Eye (tissue), 1 donor: ENCODE results near the gene SMIM24.
"Not testable (repeated sequence)": the region's sequence is repeated elsewhere in the genome, so short reads cannot be mapped to it uniquely, and the experiment has no call there.

ENCODE experiments used
- DNase-seq: peaks from one replicate; pipeline ENCODE4 v3.0.0-alpha.2; 2015

Gene SMIM24

DNA sequence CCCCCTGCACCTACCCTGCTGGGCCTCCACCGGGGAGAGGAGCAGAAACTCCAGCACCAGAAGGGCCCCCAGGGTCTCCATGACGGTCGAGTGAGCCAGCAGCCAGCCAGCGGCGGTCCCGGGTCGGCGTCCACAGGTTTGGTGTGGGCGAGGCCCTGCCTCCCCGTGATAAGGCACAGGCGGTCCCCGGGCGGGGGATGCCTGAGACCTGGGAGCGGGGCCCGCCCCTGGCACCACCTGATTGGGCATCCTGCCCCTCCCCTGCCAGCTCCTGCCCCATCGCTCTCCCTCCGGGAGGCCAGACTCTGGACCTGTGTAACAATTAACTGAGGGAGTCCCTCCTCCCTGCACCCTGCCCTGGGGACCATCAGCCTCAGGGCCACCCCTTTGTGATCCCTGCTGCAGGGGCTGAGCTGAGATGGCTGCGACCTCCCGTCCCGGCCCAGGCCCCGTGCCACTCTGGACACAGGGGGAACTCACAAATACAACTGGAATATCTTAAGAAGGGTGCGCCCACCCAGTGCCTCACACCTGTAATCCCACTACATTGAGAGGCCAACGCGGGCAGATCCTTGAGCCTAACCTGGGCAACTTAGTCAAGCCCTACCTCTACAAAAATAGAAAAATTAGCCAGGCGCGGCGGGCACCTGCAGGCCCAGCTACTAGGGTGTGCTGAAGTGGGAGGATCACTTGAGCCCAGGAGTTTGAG lies at the start of gene SMIM24:
TSS of gene SMIM24 (minus strand) at position 143 of the 709 bp plus-strand sequence. CDS start at position 81, 62 bp downstream.
- DNase-seq: no peak

DNA sequence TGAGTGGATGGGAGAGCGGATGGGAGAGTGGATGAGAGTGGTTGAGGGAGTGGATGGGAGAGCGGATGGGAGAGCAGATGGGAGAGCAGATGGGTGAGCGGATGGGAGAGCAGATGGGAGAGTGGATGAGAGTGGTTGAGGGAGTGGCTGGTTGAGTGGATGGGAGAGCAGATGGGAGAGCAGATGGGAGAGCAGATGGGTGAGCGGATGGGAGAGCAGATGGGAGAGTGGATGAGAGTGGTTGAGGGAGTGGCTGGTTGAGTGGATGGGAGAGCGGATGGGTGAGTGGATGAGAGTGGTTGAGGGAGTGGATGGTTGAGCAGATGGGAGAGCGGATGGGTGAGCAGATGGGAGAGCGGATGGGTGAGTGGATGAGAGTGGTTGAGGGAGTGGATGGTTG lies 49.0 kb upstream of the SMIM24 start:
- DNase-seq: not testable (repeated sequence)

DNA sequence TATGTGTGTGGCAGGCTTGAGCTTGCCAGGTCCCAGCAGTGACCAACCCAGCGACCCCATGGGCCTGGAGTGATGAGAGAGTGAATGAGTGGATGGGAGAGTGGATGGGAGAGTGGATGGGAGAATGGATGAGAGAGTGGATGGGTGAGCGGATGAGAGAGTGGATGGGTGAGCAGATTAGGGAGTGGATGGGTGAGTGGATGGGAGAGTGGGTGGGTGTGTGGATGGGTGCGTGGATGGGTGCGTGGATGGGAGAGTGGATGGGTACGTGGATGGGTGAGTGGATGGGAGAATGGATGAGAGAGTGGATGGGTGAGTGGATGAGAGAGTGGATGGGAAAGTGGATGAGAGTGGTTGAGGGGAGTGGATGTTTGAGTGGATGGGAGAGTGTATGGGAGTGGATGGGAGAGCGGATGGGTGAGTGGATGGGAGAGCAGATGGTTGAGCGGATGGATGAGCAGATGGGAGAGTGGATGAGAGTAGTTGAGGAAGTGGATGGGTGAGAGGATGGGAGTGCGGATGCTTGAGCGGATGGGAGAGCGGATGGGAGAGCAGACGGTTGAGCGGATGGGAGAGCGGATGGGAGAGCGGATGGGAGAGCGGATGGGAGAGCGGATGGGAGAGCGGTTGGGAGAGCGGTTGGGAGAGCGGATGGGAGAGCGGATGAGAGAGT lies 48.4 kb upstream of the SMIM24 start:
- no peak for DNase-seq

DNA sequence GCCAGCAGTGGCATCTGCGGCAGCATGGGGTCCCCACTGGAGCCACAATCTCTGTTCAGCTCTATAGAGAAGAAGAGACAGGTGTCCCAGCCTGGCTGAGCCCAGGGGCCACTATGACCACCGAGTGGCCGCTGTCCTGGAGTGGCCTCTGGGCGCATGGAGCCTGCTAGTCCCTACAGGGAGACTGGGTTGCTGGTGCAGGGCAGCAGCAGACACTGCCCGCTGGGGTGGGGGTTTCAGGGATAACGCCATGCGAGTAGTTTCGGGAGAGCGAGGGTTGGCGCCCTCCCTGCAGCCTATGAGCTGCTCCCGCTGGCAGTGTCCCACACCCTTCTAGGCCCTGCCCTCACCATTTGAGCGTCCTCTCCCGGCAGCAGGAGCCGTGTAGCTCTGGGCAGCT lies 47.8 kb upstream of the SMIM24 start:
- no peak for DNase-seq

DNA sequence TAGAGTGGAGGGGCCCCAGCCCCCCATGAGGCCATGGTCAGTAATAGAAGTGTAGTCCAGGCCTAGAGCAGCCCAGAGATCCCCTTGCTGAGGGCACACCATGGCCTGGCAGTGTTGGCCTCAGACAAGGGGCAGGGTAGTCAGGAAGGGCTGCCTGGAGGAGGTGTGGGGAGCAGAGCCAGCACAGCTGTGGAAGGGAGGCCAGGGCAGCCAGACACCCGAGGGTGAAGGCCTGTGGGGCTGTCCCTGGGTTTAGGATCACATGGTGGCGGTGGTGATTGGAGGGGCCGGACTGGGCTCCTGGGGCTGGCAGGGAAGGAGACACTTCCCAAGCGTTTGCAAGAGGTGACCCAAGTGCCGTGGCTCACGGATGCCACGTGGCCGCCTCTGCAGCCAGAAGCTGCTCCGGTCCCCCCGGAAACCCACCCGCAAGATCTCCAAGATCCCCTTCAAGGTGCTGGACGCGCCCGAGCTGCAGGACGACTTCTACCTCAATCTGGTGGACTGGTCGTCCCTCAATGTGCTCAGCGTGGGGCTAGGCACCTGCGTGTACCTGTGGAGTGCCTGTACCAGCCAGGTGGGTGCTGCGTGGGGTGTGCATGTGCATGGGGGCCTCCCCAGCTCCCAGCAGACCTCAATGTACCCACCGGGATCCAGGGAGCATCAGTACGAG lies 47.0 kb upstream of the SMIM24 start:
- no peak for DNase-seq

DNA sequence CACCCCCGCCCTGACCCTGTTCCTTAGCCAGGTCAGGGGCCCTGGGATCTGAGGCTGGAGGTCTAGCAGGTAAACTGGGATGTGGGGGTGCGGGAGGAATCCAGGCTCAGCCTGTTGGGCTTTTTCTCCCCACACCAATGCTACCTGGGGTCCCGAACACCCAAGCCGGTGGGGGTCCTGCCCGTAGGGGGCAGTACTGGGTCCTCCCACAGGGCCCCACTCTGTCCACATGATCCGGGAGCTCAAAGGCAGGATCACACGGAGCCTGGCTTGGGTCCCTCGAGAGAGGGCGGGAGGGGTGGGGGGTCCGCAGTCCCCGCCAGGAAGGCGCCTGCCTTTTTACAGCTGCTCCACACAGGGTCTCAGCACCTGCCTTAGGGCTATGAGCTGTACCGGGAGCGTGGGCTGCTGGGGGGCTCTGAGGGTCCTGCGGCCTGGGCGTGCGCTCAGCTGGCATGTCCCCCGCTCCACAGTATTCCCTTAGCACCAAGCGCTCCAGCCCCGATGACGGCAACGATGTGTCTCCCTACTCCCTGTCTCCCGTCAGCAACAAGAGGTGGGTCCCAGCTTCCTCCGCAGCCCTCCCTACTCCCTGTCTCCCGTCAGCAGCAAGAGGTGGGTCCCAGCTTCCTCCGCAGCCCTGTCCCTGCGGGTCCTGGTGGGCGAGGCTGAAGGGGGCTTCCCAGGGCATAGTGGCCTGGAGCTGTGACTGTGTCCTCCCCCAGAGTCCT lies 46.3 kb upstream of the SMIM24 start:
- DNase-seq: no peak

DNA sequence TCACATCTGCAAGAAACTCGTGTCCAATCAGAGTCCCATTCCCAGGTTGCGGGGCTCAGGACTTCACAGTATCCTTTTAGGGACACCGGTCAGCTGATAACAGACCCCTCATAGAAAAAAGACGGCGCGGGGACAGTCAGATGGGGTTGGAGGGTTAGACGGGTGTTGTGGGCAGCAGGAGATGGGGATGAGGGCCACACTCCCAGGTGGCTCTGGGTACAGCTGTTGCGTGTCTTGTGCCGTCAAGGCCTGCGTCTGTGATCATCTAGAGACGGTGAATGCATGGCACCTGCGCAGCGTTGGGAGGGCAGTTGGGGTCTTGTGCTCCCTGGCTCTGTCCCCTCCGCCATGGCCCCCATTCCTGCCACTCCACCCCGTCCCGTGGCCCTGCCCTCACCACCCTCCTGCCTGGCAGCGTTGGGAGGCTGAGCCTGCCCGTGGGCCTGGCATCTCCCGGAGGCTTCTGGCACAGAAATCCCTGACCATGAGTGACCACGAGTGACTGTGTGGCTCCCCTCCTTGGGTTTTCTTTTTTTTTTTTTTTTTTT lies 44.7 kb upstream of the SMIM24 start:
- DNase-seq: no peak

DNA sequence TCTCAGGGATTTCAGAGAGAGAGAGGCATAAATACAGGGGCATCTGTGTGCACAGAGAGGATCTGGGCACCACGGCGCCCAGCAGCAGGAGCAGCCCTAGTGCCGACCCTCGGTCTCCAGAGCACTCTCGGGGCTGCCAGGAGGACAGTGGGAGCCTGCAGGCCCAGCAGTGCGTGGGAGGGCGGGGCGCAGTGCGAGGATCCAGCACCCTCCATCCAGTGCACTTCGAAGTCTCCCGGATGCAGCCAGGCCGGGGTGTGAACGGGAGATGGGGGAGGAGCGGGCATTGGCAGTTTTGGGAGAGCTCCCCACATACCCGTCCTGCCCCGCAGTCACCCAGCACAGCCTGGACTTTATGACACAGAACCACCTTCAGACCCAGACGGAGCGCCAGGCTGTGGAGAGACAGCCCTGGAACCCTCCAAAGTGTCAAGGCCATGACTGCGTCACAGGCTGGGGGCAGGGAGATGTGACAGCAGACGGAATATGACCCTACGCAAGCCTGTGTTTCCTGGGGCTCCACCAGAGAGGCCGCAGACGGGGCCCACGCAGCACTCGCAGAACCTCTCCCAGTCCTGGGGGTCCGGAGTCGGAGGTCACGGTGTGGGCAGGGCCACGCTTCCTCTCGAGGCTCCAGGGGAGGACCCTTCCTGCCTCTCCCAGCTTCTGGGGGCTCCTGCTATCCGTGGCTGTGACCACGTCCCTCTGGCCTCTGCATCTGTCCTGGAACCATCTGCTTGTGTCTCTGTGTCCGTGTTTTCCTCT lies 43.9 kb upstream of the SMIM24 start:
- DNase-seq: no peak

DNA sequence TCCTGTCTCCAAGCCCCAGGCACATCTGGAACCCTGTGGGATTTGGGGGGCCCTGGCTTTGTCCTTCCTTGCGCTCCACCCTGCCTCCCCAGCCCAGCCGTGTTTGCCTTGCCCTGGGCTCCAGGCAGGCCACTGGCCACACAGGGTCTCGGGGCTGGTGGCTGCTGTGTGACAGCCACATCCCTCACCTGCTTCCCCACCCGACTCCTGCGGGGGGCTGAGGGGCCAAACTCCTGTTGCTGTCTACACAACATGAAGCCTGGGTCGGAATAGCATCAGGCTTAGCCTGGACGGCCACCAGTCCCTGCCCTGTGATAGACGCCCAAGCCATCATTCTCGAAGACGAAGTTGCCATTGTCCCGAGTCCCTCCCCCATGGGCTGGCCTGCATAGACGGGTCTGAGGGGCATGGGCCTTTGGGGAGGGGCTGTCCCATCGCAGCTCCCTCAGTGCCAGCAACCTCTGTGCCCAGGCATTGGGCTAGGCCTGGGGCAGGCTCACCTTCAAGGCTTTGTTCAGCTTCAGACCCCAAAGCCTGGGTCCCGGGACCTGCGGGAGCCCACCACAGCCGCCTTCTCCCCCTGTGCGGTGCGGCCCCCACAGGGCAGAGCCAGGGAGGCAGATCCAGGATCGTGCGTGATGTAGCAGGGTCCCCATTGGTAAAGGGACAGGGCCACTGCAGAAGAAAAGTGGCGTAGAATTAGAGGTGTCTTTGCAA lies 43.2 kb upstream of the SMIM24 start:
- DNase-seq: no peak

DNA sequence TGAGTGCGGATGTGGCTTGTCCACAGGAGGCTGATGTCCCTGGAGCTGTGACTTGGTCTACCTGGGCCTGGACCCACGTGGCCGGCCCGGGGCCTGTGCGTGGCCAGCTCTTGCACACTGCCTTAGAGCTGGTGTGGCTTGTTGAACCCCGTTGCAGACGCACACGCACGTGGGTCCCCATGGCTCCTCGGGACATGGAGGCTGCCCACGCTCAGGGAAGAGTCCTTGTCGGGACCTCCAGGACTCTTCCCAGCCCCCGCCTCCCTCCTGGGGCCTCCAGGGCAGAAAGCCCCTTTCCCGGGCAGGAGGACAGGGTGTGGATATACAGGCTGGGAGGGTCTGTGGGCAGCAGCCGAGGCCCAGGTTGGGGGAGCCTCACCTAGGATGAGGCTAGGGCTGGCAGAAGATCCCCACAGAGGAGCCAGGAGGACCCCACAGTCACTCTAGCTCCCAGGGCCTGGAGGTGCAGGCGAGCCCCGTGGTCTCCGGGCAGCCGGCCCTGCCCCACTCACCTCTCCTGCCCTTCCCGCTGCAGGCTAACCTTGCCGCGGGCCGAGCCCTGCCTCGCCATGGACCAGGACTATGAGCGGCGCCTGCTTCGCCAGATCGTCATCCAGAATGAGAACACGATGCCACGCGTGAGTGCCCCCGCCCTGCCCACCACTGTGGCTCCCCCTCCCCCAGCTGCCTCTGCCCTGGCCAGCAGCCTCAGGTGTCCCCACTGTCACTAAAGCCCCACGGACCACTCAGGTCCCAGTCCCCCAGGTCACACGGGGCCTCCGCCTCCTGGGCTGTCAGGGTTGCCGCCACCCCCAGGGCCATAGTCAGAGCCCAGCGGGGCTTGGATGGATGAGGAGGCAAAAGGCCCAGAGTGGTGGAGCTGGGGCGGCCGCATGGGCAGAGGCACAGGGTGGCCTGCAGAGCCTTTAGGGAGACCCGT lies 42.4 kb upstream of the SMIM24 start:
- no peak for DNase-seq

DNA sequence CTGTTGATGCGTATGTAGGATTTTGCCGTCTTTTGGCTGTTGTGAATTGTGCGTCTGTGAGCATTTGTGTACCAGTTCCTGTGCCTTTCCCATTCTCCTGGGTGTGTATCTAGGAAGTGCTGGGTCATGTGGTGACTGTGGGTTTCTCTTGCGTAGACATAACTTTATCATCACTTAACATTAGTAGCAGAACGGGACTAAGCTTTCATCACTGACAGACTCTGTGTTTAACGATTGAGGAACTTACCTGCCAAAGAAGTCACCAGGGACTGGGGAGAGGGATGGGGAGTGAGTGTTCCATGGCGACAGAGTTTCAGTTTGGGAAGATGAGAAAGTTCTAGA lies 40.8 kb upstream of the SMIM24 start:
- no peak for DNase-seq

DNA sequence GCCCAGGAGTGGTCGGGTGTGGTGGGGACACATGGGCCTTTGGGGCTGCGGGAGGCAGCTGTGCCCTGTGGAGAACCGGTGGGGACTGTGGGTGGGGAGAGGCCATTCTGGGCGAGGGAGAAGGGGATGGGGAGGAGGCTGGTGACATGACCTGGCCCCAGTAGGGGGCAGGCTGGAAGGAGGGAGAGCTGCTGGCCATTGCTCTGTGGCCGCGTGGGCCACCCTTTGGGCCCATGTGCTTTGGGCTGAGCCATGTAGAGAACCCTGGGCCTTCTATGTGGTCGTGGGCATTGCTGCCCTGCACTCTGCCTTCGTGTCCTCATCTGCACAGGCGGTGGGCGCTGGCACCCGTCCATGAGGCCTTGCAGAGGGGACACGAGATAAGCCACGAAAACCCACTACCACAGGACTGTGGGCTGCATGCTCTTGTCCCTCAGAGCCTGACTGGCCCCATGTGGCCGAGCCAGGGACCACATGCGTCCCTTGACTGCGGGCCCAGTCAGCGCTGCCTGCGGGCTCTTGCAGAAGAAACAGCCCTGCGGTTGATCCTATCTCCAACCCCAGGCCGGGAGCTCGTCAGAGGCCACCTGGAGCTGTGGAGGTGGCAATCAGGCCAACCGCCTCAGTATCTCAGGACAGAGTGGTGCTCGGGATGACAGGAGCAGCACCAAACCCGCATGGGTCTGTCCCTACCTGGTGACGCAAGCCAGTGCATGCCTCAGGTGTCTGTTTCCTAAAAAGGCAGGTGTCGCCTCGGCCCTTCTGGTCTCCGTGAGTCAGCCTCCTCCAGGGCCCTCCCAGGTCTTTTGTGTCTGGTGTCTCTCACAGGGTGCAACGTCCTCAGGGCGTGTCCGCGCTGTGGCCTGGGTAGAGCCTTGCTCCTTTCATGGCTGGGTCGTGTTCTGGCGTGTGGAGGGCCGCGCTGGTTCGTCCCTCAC lies 40.1 kb upstream of the SMIM24 start:
- no peak for DNase-seq

DNA sequence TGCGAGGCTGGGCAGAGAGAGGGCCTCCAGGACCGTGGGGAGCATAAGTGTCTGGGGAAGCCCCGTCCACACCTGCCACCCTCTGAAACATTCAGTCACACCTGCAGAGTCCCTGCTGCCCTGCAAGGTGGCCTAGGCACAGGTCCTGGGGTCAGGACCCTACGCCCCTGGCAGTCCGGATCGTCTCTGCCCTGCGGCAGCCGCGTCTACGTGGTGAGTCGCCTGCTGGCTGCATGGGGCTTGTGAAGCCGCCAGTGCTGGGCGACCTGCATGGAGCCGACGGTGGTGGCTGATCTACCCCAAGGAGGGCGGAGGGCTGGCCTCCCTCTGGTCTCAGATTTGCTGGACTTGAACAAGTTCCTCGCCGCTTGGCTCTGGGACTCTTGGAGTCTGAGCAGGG lies 38.8 kb upstream of the SMIM24 start:
- DNase-seq: no peak

DNA sequence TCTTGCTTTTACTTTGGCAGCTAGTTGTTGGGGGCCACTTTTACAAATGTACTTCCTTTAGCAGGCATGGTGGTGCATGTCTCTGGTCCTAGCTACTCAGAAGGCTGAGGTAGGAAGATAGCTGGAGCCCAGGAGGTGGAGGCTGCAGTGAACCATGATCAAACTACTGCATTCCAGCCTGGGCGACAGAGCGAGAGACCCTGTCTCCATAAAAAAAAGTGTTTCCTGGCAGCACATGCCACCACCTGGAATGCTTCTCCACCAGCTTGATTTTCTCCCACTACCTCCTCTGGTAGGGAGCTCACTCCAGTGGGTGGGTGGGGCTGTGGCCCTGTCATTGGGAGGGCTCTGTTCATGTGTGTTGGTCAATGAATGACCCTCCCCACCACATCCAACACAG lies 38.3 kb upstream of the SMIM24 start:
- DNase-seq: no peak

DNA sequence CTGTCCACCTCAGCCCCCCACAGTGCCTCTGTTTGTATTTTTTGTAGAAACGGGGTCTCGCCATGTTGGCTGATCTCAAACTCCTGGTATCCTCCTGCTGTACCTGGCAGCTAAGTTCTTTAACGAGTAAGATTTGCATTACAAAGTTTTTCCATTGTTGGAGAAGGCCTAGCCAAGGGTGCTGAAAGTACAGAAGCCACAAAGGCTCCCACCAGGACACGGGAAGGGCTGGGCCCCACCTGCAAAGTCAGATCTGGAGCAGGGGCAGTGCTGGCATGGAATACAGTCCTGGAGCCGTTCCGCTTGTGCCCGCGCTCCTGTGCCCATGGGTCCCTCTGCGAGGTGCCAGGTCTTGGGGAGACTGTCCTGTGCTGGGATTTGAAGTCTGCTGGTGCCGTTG lies 37.9 kb upstream of the SMIM24 start:
- DNase-seq: no peak

DNA sequence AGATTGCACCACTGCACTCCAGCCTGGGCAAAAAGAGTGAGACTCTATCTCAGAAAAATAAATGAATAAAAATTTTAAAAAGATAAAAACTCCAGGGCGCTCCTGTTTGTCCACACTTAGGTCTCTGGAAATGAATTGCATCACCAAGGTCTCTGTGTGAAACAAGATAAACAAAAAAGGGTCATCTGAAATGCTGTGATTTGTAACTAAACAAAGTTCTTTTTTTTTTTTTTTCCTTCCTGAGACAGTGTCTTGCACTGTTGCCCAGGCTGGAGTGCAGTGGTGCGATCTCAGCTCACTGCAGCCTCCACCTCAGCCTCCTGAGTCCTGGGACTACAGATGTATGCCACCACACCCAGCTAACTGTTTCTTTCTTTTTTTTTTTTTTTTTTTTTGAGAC lies 37.3 kb upstream of the SMIM24 start:
- no peak for DNase-seq

DNA sequence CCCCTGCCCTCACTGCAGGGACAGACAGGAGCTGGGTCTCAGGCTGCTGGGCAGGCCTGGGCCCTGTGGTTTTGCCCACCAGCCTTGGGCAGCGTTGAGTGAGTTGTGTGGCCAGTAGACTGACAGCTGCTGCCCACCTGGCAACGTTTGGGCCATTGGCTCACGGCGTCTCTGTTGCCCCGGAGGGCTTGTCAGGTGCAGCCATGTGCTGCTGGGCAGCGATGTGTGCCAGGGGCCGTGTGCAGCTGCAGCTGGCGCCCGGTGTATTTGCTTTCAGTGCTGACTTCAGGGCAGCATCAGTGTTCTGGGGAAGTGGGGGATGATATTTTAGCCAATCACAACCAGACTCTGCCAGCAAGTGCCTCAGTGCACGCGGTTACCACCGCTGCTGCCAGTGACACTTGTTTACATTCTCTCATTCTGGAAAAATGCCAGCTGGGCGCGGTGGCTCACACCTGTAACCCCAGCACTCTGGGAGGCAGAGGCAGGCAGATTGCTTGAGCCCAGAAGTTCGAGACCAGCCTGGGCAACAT lies 36.4 kb upstream of the SMIM24 start:
- DNase-seq: no peak

DNA sequence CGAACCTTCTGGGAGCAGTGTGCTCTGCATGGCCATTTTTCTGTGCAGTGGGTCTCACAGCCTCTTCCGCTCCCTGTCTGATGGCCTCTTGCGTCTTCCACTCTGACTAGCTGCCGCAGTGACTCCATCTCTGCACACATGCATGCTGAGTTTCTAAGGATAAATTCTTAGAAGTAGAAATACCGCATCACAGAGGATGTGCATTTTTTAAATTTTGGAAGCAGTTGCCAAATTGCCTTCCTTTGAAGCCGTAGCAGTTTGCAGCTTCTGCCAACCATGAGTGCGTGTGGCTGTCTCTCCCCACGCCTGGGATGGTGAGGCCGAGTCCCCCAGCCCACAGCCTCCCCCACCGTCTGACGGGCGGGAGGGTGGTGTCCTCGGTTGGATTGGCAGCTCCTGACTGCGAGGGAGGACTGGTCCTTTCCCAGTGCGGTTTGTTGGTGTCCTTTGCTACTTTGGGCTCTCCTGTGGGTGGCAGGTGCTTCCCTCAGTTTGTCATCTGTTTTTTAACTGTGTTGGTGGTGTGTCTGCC lies 35.6 kb upstream of the SMIM24 start:
- no peak for DNase-seq

DNA sequence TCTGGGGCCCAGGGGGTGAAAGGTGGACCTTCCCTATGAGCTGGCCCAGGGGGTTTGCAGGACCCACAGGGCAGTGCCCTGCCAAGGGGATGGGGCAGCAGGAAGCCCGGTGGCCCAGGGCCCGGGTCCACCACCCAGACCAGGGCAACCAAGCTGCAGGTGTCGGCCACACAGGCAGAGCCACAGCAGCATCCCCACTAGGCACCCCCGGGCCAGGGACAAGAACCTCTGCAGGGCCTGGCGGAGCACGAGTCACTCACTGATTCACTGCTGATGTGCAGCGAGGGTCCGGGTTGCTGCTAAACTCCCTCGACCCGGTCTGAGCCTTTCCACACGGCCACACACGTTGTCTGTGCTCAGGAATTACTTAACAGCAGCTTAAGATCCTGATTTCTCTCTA lies 34.6 kb upstream of the SMIM24 start:
- no peak for DNase-seq
